ENCODE data around the gene ZNF69.

DNA sequence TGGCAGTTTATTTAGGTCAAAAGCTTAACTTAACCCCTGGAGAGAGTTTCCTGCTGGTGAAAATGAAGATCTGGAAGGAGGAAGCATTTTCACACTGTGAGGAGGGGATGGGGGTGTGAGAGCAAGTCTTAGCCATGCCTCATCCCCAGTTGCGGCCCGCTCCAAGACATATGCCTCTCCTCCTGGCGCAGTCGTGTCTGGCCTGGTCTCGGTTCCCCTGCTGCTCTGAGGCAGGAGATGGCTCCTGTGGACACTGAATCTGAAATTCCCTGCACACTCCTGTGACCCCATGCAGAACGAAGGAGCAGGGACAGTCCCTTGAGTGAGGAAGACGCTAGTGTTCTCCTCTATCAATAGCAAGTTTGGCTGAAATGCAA is 360 bp upstream of the ZNF69 start:
- no peak for TF ChIP-seq POLR2AphosphoS5 (IDR thresholded peaks at IDR 0.05; ENCODE audit: low read depth, low read length)
- TF ChIP-seq TAF1 (IDR thresholded peaks at IDR 0.05; ENCODE audit: borderline replicate concordance, insufficient read depth, low read length): no peak
- TF ChIP-seq, protein P1, sequence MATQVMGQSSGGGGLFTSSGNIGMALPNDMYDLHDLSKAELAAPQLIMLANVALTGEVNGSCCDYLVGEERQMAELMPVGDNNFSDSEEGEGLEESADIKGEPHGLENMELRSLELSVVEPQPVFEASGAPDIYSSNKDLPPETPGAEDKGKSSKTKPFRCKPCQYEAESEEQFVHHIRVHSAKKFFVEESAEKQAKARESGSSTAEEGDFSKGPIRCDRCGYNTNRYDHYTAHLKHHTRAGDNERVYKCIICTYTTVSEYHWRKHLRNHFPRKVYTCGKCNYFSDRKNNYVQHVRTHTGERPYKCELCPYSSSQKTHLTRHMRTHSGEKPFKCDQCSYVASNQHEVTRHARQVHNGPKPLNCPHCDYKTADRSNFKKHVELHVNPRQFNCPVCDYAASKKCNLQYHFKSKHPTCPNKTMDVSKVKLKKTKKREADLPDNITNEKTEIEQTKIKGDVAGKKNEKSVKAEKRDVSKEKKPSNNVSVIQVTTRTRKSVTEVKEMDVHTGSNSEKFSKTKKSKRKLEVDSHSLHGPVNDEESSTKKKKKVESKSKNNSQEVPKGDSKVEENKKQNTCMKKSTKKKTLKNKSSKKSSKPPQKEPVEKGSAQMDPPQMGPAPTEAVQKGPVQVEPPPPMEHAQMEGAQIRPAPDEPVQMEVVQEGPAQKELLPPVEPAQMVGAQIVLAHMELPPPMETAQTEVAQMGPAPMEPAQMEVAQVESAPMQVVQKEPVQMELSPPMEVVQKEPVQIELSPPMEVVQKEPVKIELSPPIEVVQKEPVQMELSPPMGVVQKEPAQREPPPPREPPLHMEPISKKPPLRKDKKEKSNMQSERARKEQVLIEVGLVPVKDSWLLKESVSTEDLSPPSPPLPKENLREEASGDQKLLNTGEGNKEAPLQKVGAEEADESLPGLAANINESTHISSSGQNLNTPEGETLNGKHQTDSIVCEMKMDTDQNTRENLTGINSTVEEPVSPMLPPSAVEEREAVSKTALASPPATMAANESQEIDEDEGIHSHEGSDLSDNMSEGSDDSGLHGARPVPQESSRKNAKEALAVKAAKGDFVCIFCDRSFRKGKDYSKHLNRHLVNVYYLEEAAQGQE (IDR thresholded peaks at IDR 0.05; ENCODE audit: insufficient read depth in 1 of 2, low read depth in 2 of 2, low read length in 2 of 2): no peak
- no peak for TF ChIP-seq SIN3A (IDR thresholded peaks at IDR 0.05; ENCODE audit: borderline replicate concordance, insufficient read depth, low read length)
- no peak for TF ChIP-seq FOXP2 (optimal IDR thresholded peaks at IDR 0.05; ENCODE audit: borderline replicate concordance, extremely low read depth, extremely low read length, insufficient read depth)
